Measurements from ENCODE around the gene FRMD4A.
"Not testable (repeated sequence)": the region's sequence is repeated elsewhere in the genome, so short reads cannot be mapped to it uniquely, and the experiment has no call there.

Gene FRMD4A

DNA sequence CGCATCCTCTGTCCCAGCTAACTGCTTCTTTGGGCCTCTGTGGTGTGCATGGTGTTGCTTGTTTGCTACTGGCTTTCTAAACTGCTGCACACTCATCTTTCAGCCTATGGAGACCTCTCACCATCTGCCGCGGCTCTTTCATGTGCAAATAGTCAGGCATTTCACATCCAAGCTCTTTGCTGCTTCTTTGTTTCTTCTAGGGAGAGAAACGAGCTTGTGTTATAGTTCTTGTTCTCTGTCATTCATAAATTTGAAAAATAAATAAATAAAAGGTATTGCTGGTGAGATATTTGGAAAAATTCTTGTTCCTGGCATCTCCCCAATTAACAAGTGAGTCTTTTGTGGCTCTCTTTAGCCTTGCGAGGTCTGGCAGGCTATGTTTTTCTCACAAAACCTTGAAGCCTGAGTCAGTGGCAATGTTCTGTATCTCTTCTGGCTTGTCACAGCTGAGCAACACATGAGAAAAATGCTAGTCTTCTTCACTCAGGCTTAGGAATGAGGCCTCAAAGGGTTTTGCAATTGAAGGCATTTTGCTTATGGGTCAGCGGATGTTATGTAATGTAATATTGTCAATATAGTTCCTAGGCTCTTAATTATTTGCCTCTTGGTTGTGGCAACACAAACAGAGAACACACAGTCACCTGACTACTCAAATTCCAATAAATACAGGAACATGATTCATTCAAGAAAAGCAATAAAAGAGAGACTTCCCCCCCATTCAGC is 274.0 kb downstream of the FRMD4A start:
- no peak for TF ChIP-seq ZFX (IDR thresholded peaks at IDR 0.05; ENCODE audit: borderline replicate concordance)
- TF ChIP-seq, protein P1, sequence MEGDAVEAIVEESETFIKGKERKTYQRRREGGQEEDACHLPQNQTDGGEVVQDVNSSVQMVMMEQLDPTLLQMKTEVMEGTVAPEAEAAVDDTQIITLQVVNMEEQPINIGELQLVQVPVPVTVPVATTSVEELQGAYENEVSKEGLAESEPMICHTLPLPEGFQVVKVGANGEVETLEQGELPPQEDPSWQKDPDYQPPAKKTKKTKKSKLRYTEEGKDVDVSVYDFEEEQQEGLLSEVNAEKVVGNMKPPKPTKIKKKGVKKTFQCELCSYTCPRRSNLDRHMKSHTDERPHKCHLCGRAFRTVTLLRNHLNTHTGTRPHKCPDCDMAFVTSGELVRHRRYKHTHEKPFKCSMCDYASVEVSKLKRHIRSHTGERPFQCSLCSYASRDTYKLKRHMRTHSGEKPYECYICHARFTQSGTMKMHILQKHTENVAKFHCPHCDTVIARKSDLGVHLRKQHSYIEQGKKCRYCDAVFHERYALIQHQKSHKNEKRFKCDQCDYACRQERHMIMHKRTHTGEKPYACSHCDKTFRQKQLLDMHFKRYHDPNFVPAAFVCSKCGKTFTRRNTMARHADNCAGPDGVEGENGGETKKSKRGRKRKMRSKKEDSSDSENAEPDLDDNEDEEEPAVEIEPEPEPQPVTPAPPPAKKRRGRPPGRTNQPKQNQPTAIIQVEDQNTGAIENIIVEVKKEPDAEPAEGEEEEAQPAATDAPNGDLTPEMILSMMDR (IDR thresholded peaks at IDR 0.05) = no peak
- H3K27ac ChIP-seq = no peak overlapping the region

DNA sequence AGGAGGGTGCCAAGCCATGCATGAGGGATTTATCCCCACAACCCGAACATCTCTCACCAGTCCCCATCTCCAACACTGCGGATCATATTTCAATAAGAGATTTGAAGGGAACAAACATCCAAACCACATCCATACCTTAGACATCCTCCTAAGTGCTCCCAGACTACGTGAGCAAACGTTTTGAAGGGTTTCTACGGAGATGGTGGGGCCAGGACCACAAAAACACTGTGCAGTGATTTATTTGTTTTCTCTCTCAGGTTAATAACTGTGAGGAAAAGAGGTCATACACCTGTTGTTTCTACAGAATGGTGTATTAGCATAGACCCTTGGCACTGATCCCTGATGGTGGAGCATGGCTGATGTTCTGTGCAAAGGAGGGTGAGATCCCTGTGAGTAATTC is 277.8 kb downstream of the FRMD4A start:
- TF ChIP-seq, protein P1 (IDR thresholded peaks at IDR 0.05) = no peak
- no peak for TF ChIP-seq ZFX (IDR thresholded peaks at IDR 0.05; ENCODE audit: borderline replicate concordance)
- no peak overlapping the region for H3K27ac ChIP-seq

DNA sequence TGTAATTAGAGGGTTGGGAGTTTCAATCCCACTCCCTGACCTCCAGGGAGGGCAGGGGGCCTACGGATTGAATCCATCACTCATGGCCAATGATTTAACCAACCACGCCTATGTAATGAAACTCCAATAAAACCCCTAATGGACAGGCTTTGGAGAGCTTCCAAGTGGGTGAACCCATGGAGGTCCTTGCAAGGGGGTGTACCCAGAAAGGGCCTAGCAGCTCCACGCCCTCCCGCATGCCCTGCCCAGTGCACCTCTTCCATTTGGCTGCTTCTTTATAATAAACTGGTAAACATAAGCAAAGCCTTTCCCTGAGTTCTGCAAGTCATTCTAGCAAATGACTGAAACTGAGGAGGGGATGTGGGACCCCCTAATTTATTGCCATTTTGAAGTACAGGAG is 280.1 kb downstream of the FRMD4A start:
- TF ChIP-seq, protein P1 (IDR thresholded peaks at IDR 0.05) = no peak
- TF ChIP-seq ZFX (IDR thresholded peaks at IDR 0.05; ENCODE audit: borderline replicate concordance) = no peak
- H3K27ac ChIP-seq = no peak overlapping the region

DNA sequence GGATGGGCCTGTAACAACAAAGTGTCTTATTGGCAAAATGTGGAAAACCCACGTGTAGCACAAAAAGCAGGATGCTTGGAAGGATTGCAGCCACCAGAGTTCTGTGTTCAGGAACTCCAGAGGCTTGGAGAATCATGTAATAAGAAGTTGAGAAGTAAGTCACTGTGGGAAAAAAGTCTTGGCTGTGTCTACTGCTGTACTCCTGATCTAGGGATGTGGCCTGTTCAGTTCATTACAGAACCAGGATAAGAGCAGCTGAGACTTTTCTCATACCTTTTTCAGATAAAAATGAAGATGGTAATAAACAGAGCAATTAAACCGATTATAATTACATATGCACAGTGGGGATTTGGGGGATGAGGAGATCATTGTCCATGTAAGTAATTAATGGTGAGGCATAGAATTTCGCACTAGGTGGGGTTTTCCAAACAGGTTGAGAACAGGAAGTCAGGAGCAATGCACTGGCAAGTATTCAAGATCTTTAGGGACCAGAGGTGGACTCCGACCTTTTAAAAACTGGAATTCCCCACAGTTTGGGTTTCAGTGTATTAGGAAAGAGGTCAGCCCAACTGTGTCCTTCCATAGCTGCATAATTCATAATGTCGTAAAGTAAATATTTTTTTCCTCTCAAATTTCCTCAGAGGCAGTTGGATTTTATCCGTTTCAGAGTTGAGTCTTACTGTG is 281.7 kb downstream of the FRMD4A start:
- no peak overlapping the region for H3K27ac ChIP-seq
- TF ChIP-seq, protein P1 (IDR thresholded peaks at IDR 0.05) = no peak

DNA sequence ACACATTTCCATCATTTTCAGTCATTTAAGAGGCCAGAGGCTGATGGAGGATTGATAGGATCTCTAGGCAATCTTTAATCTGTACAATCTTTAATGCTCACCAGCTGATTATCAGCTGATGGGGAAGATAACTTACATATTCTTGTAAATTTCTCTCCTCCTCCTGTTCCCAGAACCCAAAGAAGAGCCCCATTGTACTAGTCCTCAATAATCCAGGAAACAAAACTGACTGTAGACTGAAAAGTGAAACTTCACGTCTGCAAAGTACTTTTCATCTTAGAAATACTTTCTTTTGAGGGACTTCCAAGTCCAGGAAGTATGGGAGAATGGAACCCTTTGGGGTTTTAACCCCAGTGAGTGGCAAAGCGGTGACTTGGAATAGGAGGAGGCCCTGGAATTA is 283.3 kb downstream of the FRMD4A start:
- TF ChIP-seq ZFX (IDR thresholded peaks at IDR 0.05; ENCODE audit: borderline replicate concordance) = no peak
- TF ChIP-seq, protein P1 (IDR thresholded peaks at IDR 0.05) = no peak
- H3K27ac ChIP-seq = no peak overlapping the region

DNA sequence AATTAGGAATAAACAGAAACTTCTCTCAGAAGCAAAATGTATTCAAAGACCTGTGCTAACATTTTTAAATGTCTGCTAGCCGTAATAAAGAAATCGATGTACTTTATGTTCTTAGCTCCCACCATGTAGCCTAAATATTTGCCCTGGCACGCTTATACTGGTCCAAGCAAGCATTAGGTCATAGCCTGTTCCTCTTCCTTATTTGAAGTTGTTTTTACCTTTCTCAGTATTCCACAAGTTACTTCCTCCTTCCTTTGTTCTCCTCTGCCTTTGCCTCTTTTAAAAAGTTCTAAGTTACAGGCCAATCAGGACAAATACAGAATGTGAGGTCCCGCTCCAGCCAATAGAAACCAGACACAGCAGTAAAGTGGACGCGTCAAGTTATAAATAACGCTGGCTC is 288.7 kb downstream of the FRMD4A start:
- H3K27ac ChIP-seq = not testable (repeated sequence)

DNA sequence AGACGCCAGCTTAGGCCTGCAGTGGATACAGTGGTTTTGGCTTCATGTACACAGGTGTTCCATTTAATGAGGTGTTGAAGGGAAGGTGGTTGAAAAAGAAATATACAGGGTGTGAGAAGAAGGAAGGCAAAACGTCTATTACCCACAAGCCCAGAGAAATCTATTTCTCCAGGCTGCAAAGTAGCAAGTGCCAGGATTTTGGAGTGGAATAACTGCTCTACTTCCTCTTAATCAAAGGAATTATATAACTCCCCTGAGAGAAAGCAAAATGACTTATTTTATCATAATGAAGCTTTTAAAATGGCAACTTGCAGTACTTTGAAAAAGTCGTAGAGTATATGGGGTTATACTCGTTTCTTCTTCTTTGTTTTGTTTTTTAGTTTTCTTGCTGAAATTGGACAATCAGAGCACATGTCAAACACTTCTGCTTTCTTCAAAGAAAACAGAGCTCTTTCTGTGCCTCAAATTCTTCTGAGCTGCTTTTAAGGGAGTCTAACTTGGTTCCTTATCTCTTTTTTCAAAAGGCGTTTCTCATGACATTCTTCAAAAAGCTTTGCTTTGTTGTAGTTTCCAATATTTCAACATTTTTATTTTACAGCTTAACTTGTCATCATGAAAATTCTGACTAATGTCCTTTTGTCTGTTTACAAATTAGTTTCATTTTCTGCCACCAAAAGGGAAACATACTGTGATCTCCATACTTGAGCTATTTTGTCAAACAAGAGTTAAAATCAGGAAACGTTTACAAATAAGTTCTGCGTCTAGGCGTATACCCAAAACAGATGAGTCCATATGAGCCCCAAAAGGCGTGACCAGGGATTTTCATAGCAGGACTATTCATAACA is 289.7 kb downstream of the FRMD4A start:
- H3K27ac ChIP-seq = no peak overlapping the region
- TF ChIP-seq ZFX (IDR thresholded peaks at IDR 0.05; ENCODE audit: borderline replicate concordance) = no peak
- TF ChIP-seq, protein P1 (IDR thresholded peaks at IDR 0.05) = no peak
